Lower leg skin (tissue), 4 donors: ENCODE results near the gene PLXNC1. TPM values are rescaled to one million over a fixed set of nuclear protein-coding genes. Genes with fewer than 3 reads are reported as not detected.

ENCODE experiments used
- DNase-seq, 2 donors: peaks; one replicate each; pipeline ENCODE4 v3.0.0-alpha.2; 2019; ENCODE audit warnings: low spot score in 2 of 2
- H3K4me3 ChIP-seq: fragments of 200-600 bp; sonication (generic); 2 replicates; pipeline ENCODE4 v1.5.1; 2017; ENCODE audit warnings: mild to moderate bottlenecking, low read depth; ENCODE audit not compliant: poor library complexity, severe bottlenecking
- POLR2A ChIP-seq, 2 donors: fragments of 450-650 bp; IDR thresholded peaks; one replicate each; pipeline ENCODE4 v1.6.1; 2016 to 2017; ENCODE audit warnings: antibody characterized with exemption in 2 of 2, mild to moderate bottlenecking in 1 of 2, moderate library complexity in 1 of 2
- WGBS, 2 donors: methylation state at CpG; one replicate each; pipeline ENCODE4 v1.1.5; 2018; 5-methylcytosine and 5-hydroxymethylcytosine counted together
- intact Hi-C: fragments of 100-400 bp; cut with DNase I; formaldehyde crosslinking; loops from one replicate; pipeline ENCODE4 v1.15.0; 2023; ENCODE audit warnings: low total_unique reads
- total RNA-seq, 4 donors: library from RNA; depleted of rRNA; stranded (reverse); fragments of >200 nt; gene quantifications; one replicate each; pipeline ENCODE4 v1.1.0, GENCODE V29; 2016
- TF ChIP-seq, protein P1 (sequence below), 3 donors: fragments of 450-650 bp; IDR thresholded peaks; one replicate each; pipeline ENCODE4 v1.5.1; 2016; ENCODE audit warnings: antibody characterized with exemption in 3 of 3, mild to moderate bottlenecking in 3 of 3, moderate library complexity in 2 of 3

The PLXNC1 gene
- total RNA-seq, result 10 to 100 TPM in 1 of 4 donors, 1 to 10 TPM in 3; 7.6 to 10.8 (median 8.2) TPM

- intact Hi-C loops, result loop anchor here (10.0 kb wide), 1 partner anchor 367 kb away; no protein-coding TSS in a partner anchor
- 1 to 2% methylated on average over 44 to 58 of the region's 75 CpGs for WGBS, 2 donors
- peak in 1 of 2 donors; percentile 87 for DNase-seq
Observed at GRCh38 chr12:94147991-94148738, at the start of gene PLXNC1. PLXNC1 (plus strand) TSS chr12:94148577; CDS start chr12:94148972, 395 bp downstream.

DNA sequence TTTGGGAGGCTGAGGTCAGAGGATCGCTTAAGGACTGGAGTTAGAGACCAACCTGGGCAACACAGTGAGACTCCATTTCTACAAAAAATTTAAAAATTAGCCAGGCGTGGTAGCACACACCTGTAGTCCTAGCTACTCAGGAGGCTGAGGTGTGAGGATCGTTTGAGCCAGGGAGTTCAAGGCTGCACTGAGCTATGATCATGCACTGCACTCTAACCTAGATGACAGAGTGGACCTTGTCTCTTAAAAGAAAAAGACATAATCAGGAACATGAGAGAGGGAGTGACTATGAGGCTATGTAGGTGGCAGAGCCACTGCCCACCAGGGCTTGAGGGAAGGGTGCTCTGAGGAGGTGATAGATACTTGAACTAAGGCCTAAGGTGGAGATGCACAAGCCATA, 49.2 kb upstream of the PLXNC1 start:
- no peak overlapping the region for H3K4me3 ChIP-seq
- no peak for DNase-seq
- TF ChIP-seq POLR2A (IDR thresholded peaks at IDR 0.05), result no peak
- TF ChIP-seq, protein P1, sequence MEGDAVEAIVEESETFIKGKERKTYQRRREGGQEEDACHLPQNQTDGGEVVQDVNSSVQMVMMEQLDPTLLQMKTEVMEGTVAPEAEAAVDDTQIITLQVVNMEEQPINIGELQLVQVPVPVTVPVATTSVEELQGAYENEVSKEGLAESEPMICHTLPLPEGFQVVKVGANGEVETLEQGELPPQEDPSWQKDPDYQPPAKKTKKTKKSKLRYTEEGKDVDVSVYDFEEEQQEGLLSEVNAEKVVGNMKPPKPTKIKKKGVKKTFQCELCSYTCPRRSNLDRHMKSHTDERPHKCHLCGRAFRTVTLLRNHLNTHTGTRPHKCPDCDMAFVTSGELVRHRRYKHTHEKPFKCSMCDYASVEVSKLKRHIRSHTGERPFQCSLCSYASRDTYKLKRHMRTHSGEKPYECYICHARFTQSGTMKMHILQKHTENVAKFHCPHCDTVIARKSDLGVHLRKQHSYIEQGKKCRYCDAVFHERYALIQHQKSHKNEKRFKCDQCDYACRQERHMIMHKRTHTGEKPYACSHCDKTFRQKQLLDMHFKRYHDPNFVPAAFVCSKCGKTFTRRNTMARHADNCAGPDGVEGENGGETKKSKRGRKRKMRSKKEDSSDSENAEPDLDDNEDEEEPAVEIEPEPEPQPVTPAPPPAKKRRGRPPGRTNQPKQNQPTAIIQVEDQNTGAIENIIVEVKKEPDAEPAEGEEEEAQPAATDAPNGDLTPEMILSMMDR (IDR thresholded peaks at IDR 0.05), result no peak
- intact Hi-C loops, result no loop called here
- 89 to 95% methylated on average over 3 of the region's 3 CpGs for WGBS, 2 donors

More at GRCh38 chr12:94147991-94148738, at the start of gene PLXNC1:
- H3K4me3 ChIP-seq, result peak within 1 kb of the TSS; percentile 36
- TF ChIP-seq, protein P1 (IDR thresholded peaks at IDR 0.05), result no peak
- no peak for TF ChIP-seq POLR2A (IDR thresholded peaks at IDR 0.05)

GRCh38 chr12:94099632-94100031, 48.7 kb upstream of the PLXNC1 start:
- H3K4me3 ChIP-seq, result no peak overlapping the region
- DNase-seq, result no peak
- TF ChIP-seq, protein P1 (IDR thresholded peaks at IDR 0.05), result no peak
- no peak for TF ChIP-seq POLR2A (IDR thresholded peaks at IDR 0.05)
- WGBS, 2 donors, result 54 to 60% methylated on average over 10 of the region's 10 CpGs
- intact Hi-C loops, result loop anchor here (5.0 kb wide), 2 partner anchors 527 to 597 kb away; partner anchors contain the start of gene SOCS2

GRCh38 chr12:94100211-94100627, 48.2 kb upstream of the PLXNC1 start:
- intact Hi-C loops, result loop anchor here (5.0 kb wide), 2 partner anchors 528 to 598 kb away; partner anchors contain the start of gene SOCS2
- WGBS, 2 donors, result 39 to 54% methylated on average over 6 of the region's 6 CpGs
- no peak overlapping the region for H3K4me3 ChIP-seq
- no peak for TF ChIP-seq POLR2A (IDR thresholded peaks at IDR 0.05)
- TF ChIP-seq, protein P1 (IDR thresholded peaks at IDR 0.05), result no peak
- peak in 1 of 2 donors; percentile 41 for DNase-seq

GRCh38 chr12:94100990-94101737, 47.2 kb upstream of the PLXNC1 start:
- TF ChIP-seq, protein P1 (IDR thresholded peaks at IDR 0.05), result no peak
- TF ChIP-seq POLR2A (IDR thresholded peaks at IDR 0.05), result no peak
- DNase-seq, result peak; percentile 63 to 95
- H3K4me3 ChIP-seq, result no peak overlapping the region
- intact Hi-C loops, result loop anchor here (5.0 kb wide), 2 partner anchors 529 to 599 kb away; partner anchors contain the start of gene SOCS2
- 18 to 20% methylated on average over 38 of the region's 38 CpGs for WGBS, 2 donors
